CD4-positive, alpha-beta memory T cell (primary cell): ENCODE data around the gene NEK9. TPM values are rescaled to one million over a fixed set of nuclear protein-coding genes. Genes with fewer than 3 reads are reported as not detected.

ENCODE experiments used
- CTCF ChIA-PET: fragments of 350-600 bp; sonication (Branson Sonifier 250); formaldehyde crosslinking; loops from one replicate; lab custom pipeline; 2021; ENCODE audit warnings: inconsistent platforms; ENCODE audit not compliant: partially characterized antibody; lab: Charles Lee
- POLR2A ChIA-PET: fragments of 350-600 bp; sonication (Branson Sonifier 250); formaldehyde crosslinking; loops from one replicate; lab custom pipeline; 2021; ENCODE audit not compliant: partially characterized antibody; lab: Charles Lee
- DNase-seq, 5 donors: peaks; one replicate each; pipeline versions ENCODE4 v3.0.0 to v3.0.0-alpha.2; 2020 to 2022; ENCODE audit warnings: mixed read lengths in 1 of 5
- H3K27ac ChIP-seq: one replicate; pipeline ENCODE4 v1.7.0; 2013; ENCODE audit warnings: low read depth, low read length
- H3K27me3 ChIP-seq: 2 replicates; pipeline ENCODE4 v1.7.0; 2013; ENCODE audit warnings: mild to moderate bottlenecking, low read length, moderate library complexity; ENCODE audit not compliant: insufficient read depth
- H3K36me3 ChIP-seq: 2 replicates; pipeline ENCODE4 v1.7.0; 2013; ENCODE audit warnings: mild to moderate bottlenecking, low read length, moderate library complexity; ENCODE audit not compliant: insufficient read depth
- H3K4me1 ChIP-seq: 2 replicates; pipeline ENCODE4 v1.7.0; 2013; ENCODE audit warnings: mild to moderate bottlenecking, low read length, moderate library complexity; ENCODE audit not compliant: insufficient read depth
- H3K4me3 ChIP-seq, 2 donors: one replicate each; pipeline ENCODE4 v1.7.0; 2013; ENCODE audit warnings: low read length in 2 of 2, mild to moderate bottlenecking in 1 of 2
- H3K9me3 ChIP-seq, 2 donors: one replicate each; pipeline ENCODE4 v1.7.0; 2013; ENCODE audit warnings: low read length in 2 of 2, control low read depth in 1 of 2; ENCODE audit not compliant: control insufficient read depth in 1 of 2
- H3K27ac Mint-ChIP-seq, 7 donors: one replicate each; pipeline ENCODE4 v1.8.0; 2020 to 2021; ENCODE audit warnings: mixed read lengths in 7 of 7, mild to moderate bottlenecking in 6 of 7, inconsistent platforms in 3 of 7, moderate library complexity in 3 of 7
- H3K27me3 Mint-ChIP-seq, 2 donors: one replicate each; pipeline ENCODE4 v1.8.0; 2020 to 2021; ENCODE audit warnings: mixed read lengths in 2 of 2
- H3K36me3 Mint-ChIP-seq, 2 donors: one replicate each; pipeline ENCODE4 v1.8.0; 2020 to 2021; ENCODE audit warnings: mixed read lengths in 2 of 2, inconsistent platforms in 1 of 2, mild to moderate bottlenecking in 1 of 2
- H3K4me1 Mint-ChIP-seq, 4 donors: one replicate each; pipeline ENCODE4 v1.8.0; 2020 to 2021; ENCODE audit warnings: mixed read lengths in 4 of 4, mild to moderate bottlenecking in 1 of 4
- H3K4me3 Mint-ChIP-seq, 8 donors: one replicate each; pipeline ENCODE4 v1.8.0; 2020 to 2021; ENCODE audit warnings: mixed read lengths in 8 of 8, mild to moderate bottlenecking in 7 of 8, moderate library complexity in 6 of 8, inconsistent platforms in 3 of 8
- H3K9me3 Mint-ChIP-seq, 8 donors: one replicate each; pipeline ENCODE4 v1.8.0; 2020 to 2021; ENCODE audit warnings: mixed read lengths in 8 of 8, mild to moderate bottlenecking in 5 of 8, inconsistent platforms in 3 of 8, moderate library complexity in 1 of 8
- intact Hi-C: fragments of 100-400 bp; cut with micrococcal nuclease; formaldehyde crosslinking; loops from one replicate; pipeline ENCODE4 v1.15.1; 2023
- polyA plus RNA-seq, 2 donors: library from polyadenylated mRNA; unstranded; fragments of 300-500 nt; fragmentation: Illumina TruSeq; gene quantifications; one replicate each; pipeline ENCODE4 v1.2.3, GENCODE V29; 2021
- total RNA-seq, 2 experiments: library from RNA; stranded (reverse); gene quantifications; one replicate each; pipeline ENCODE4 v1.2.3, GENCODE V29; 2021

NEK9 gene
- total and polyA plus RNA-seq, 4 experiments from 2014 or later: 9.8 to 133 (median 74.6) TPM

GRCh38 chr14:75046275-75046674 lies 80.6 kb downstream of the NEK9 start:
- POLR2A ChIA-PET: no interaction called here
- Histone ChIP-seq H3K9me3 (no peaks in the 10 kb centered on the region), H3K4me1 (peaks cover 24% of the 10 kb centered on the region), H3K27me3 (no peaks in the 10 kb centered on the region), H3K27ac (no peak overlapping the region), H3K36me3 (peaks cover 4% of the 10 kb centered on the region), H3K4me3 (no peak overlapping the region)
- H3K27me3 Mint-ChIP-seq: no peaks in the 10 kb centered on the region
- H3K4me1 Mint-ChIP-seq: peaks cover 24 to 55% (median 38%) of the 10 kb centered on the region in 4 donors
- H3K27ac Mint-ChIP-seq: no peak overlapping the region
- intact Hi-C loops: no loop called here
- H3K9me3 Mint-ChIP-seq: no peaks in the 10 kb centered on the region
- CTCF ChIA-PET: no interaction called here
- DNase-seq: no peak
- peaks cover 7 to 16% of the 10 kb centered on the region in 2 donors for H3K36me3 Mint-ChIP-seq
- peak overlapping the region in 1 of 8 donors; percentile 34 for H3K4me3 Mint-ChIP-seq

GRCh38 chr14:75044752-75045151 lies 82.1 kb downstream of the NEK9 start:
- POLR2A ChIA-PET: no interaction called here

GRCh38 chr14:75044322-75044721 lies 82.5 kb downstream of the NEK9 start:
- DNase-seq: no peak
- POLR2A ChIA-PET: no interaction called here
- CTCF ChIA-PET: no interaction called here
- Histone ChIP-seq H3K36me3 (peaks cover 4% of the 10 kb centered on the region), H3K27me3 (no peaks in the 10 kb centered on the region), H3K4me3 (no peak overlapping the region), H3K9me3 (no peaks in the 10 kb centered on the region), H3K27ac (no peak overlapping the region), H3K4me1 (peaks cover 10% of the 10 kb centered on the region)
- no peaks in the 10 kb centered on the region for H3K27me3 Mint-ChIP-seq
- intact Hi-C loops: no loop called here
- peaks cover 5 to 16% of the 10 kb centered on the region in 2 donors for H3K36me3 Mint-ChIP-seq
- no peak overlapping the region for H3K4me3 Mint-ChIP-seq
- no peaks in the 10 kb centered on the region for H3K9me3 Mint-ChIP-seq
- peaks cover 18 to 35% (median 24%) of the 10 kb centered on the region in 4 donors for H3K4me1 Mint-ChIP-seq
- H3K27ac Mint-ChIP-seq: no peak overlapping the region

More at GRCh38 chr14:75044752-75045151, 82.1 kb downstream of the NEK9 start:
- Mint-ChIP-seq H3K27me3 (no peaks in the 10 kb centered on the region), H3K9me3 (no peaks in the 10 kb centered on the region), H3K27ac (no peak overlapping the region), H3K36me3 (peaks cover 7 to 16% of the 10 kb centered on the region in 2 donors), H3K4me1 (peaks cover 19 to 39% (median 28%) of the 10 kb centered on the region in 4 donors), H3K4me3 (no peak overlapping the region)
- Histone ChIP-seq H3K4me3 (no peak overlapping the region), H3K9me3 (no peaks in the 10 kb centered on the region), H3K27me3 (no peaks in the 10 kb centered on the region), H3K36me3 (peaks cover 4% of the 10 kb centered on the region), H3K27ac (no peak overlapping the region), H3K4me1 (peaks cover 14% of the 10 kb centered on the region)
- CTCF ChIA-PET: interaction anchor here (0.7 kb wide), 1 partner anchor 139 kb away, joined by 3 read pairs; no protein-coding TSS in a partner anchor
- no peak for DNase-seq
- intact Hi-C loops: no loop called here

- Mint-ChIP-seq H3K27me3 (no peaks in the 10 kb centered on the region), H3K4me1 (peaks cover 17 to 28% (median 20%) of the 10 kb centered on the region in 4 donors), H3K4me3 (no peak overlapping the region), H3K27ac (no peak overlapping the region), H3K9me3 (no peaks in the 10 kb centered on the region), H3K36me3 (peaks cover 7 to 21% of the 10 kb centered on the region in 2 donors)
- Histone ChIP-seq H3K27me3 (no peaks in the 10 kb centered on the region), H3K27ac (no peak overlapping the region), H3K4me3 (no peak overlapping the region), H3K4me1 (peaks cover 7% of the 10 kb centered on the region), H3K9me3 (no peaks in the 10 kb centered on the region), H3K36me3 (peaks cover 4% of the 10 kb centered on the region)
- POLR2A ChIA-PET: no interaction called here
- CTCF ChIA-PET: interaction anchor here (0.6 to 0.9 kb wide), 2 partner anchors 19 to 133 kb away, joined by 3 to 4 read pairs; no protein-coding TSS in a partner anchor
- intact Hi-C loops: no loop called here
- DNase-seq: no peak
Measured at GRCh38 chr14:75042035-75042434, 84.8 kb downstream of the NEK9 start.

GRCh38 chr14:75041613-75042012 lies 85.2 kb downstream of the NEK9 start:
- intact Hi-C loops: no loop called here
- Histone ChIP-seq H3K9me3 (no peaks in the 10 kb centered on the region), H3K27ac (no peak overlapping the region), H3K27me3 (no peaks in the 10 kb centered on the region), H3K36me3 (peaks cover 4% of the 10 kb centered on the region), H3K4me1 (peaks cover 7% of the 10 kb centered on the region), H3K4me3 (no peak overlapping the region)
- ChIA-PET CTCF (interaction anchor here (0.6 to 1.3 kb wide), 3 partner anchors 18 to 133 kb away, joined by 3 to 4 read pairs (median 4); no protein-coding TSS in a partner anchor), POLR2A (no interaction called here)
- H3K4me1 Mint-ChIP-seq: peaks cover 18 to 24% (median 19%) of the 10 kb centered on the region in 4 donors
- no peak for DNase-seq
- no peaks in the 10 kb centered on the region for H3K27me3 Mint-ChIP-seq
- H3K27ac Mint-ChIP-seq: no peak overlapping the region
- H3K9me3 Mint-ChIP-seq: no peaks in the 10 kb centered on the region
- H3K4me3 Mint-ChIP-seq: no peak overlapping the region
- H3K36me3 Mint-ChIP-seq: peaks cover 11 to 24% of the 10 kb centered on the region in 2 donors

GRCh38 chr14:75040959-75041358 lies 85.9 kb downstream of the NEK9 start:
- no peak overlapping the region for H3K4me3 Mint-ChIP-seq
- H3K9me3 ChIP-seq: no peaks in the 10 kb centered on the region
- H3K27ac ChIP-seq: no peak overlapping the region
- intact Hi-C loops: no loop called here
- H3K27me3 Mint-ChIP-seq: no peaks in the 10 kb centered on the region
- H3K27me3 ChIP-seq: no peaks in the 10 kb centered on the region
- H3K4me3 ChIP-seq: no peak overlapping the region
- peaks cover 13 to 18% (median 16%) of the 10 kb centered on the region in 4 donors for H3K4me1 Mint-ChIP-seq
- POLR2A ChIA-PET: no interaction called here
- H3K9me3 Mint-ChIP-seq: no peaks in the 10 kb centered on the region
- no peak overlapping the region for H3K27ac Mint-ChIP-seq
- CTCF ChIA-PET: interaction anchor here (1.3 kb wide), 1 partner anchor 47 kb away, joined by 4 read pairs; no protein-coding TSS in a partner anchor
- peaks cover 4% of the 10 kb centered on the region for H3K36me3 ChIP-seq
- peaks cover 15 to 22% of the 10 kb centered on the region in 2 donors for H3K36me3 Mint-ChIP-seq
- no peak for DNase-seq
- H3K4me1 ChIP-seq: peaks cover 7% of the 10 kb centered on the region

- H3K27me3 ChIP-seq: no peaks in the 10 kb centered on the region
- DNase-seq: no peak
- Mint-ChIP-seq H3K4me1 (peaks cover 9 to 15% (median 12%) of the 10 kb centered on the region in 4 donors), H3K27me3 (no peaks in the 10 kb centered on the region), H3K36me3 (peaks cover 19 to 27% of the 10 kb centered on the region in 2 donors), H3K27ac (no peak overlapping the region), H3K9me3 (no peaks in the 10 kb centered on the region), H3K4me3 (no peak overlapping the region)
- CTCF ChIA-PET: interaction anchor here (1.3 kb wide), 1 partner anchor 48 kb away, joined by 4 read pairs; no protein-coding TSS in a partner anchor
- H3K36me3 ChIP-seq: peaks cover 4% of the 10 kb centered on the region
- POLR2A ChIA-PET: no interaction called here
- intact Hi-C loops: no loop called here
- no peak overlapping the region for H3K4me3 ChIP-seq
- H3K9me3 ChIP-seq: no peaks in the 10 kb centered on the region
- peaks cover 4% of the 10 kb centered on the region for H3K4me1 ChIP-seq
- no peak overlapping the region for H3K27ac ChIP-seq
Measured at GRCh38 chr14:75040507-75040906, 86.3 kb downstream of the NEK9 start.
